Neural cell (in vitro differentiated cells): ENCODE data around the gene ZBTB7C. TPM values are rescaled to one million over a fixed set of nuclear protein-coding genes. Genes with fewer than 3 reads are reported as not detected.

Experiments
- H2AFZ ChIP-seq: fragments of 200-600, 300-800 bp; sonication (generic), shearing (Covaris generic); 2 replicates; pipeline ENCODE4 v1.6.0; 2014; ENCODE audit warnings: low read depth, mild to moderate bottlenecking, antibody characterized with exemption, low read length, moderate library complexity
- H3F3A ChIP-seq: fragments of 200-600 bp; shearing (Covaris generic); 2 replicates; pipeline ENCODE4 v1.6.1; 2016; ENCODE audit warnings: mild to moderate bottlenecking, moderate library complexity, mixed read lengths, antibody characterized with exemption, low read length; ENCODE audit not compliant: insufficient read depth, poor library complexity, severe bottlenecking
- H3K27ac ChIP-seq: fragments of 200-600, 300-800 bp; sonication (generic), shearing (Covaris generic); 2 replicates; pipeline ENCODE4 v1.5.1; 2014; ENCODE audit warnings: mild to moderate bottlenecking, low read length, moderate library complexity
- H3K27me3 ChIP-seq: fragments of 300-800, 200-600 bp; sonication (generic), shearing (Covaris generic); 2 replicates; pipeline ENCODE4 v1.6.0; 2014; ENCODE audit warnings: mild to moderate bottlenecking, low read depth, low read length, moderate library complexity; ENCODE audit not compliant: insufficient read depth
- H3K36me3 ChIP-seq: fragments of 300-800, 200-600 bp; sonication (generic), shearing (Covaris generic); 2 replicates; pipeline ENCODE4 v1.5.1; 2014; ENCODE audit warnings: mild to moderate bottlenecking, antibody characterized with exemption, low read length, moderate library complexity; ENCODE audit not compliant: insufficient read depth
- H3K4me2 ChIP-seq: fragments of 300-800, 200-600 bp; sonication (generic), shearing (Covaris generic); 2 replicates; pipeline ENCODE4 v1.6.0; 2014; ENCODE audit warnings: mild to moderate bottlenecking, low read length
- H3K4me3 ChIP-seq: fragments of 300-800, 200-600 bp; sonication (generic), shearing (Covaris generic); 2 replicates; pipeline ENCODE4 v1.5.1; 2014; ENCODE audit warnings: mild to moderate bottlenecking, low read length, moderate library complexity
- H3K79me2 ChIP-seq: fragments of 200-600 bp; shearing (Covaris generic); replicated peaks from 2 replicates; pipeline ENCODE4 v1.6.0; 2014; ENCODE audit warnings: mild to moderate bottlenecking, low read length, moderate library complexity; ENCODE audit not compliant: insufficient read depth
- H3K9ac ChIP-seq: fragments of 300-800, 200-600 bp; sonication (generic), shearing (Covaris generic); 2 replicates; pipeline ENCODE4 v1.6.1; 2016; ENCODE audit warnings: mild to moderate bottlenecking, low read length, mixed read lengths
- H3K9me2 ChIP-seq: fragments of 200-600 bp; shearing (Covaris generic); 2 replicates; pipeline ENCODE4 v1.6.1; 2016; ENCODE audit warnings: mild to moderate bottlenecking, low read length, mixed read lengths; ENCODE audit not compliant: insufficient read depth
- H3K9me3 ChIP-seq: fragments of 200-600, 300-800 bp; sonication (generic), shearing (Covaris generic); 2 replicates; pipeline ENCODE4 v1.6.1; 2016; ENCODE audit warnings: mild to moderate bottlenecking, mixed run types, low read length, moderate library complexity, mixed read lengths
- H4K20me1 ChIP-seq: fragments of 200-600 bp; shearing (Covaris generic); 2 replicates; pipeline ENCODE4 v1.6.1; 2016; ENCODE audit warnings: mild to moderate bottlenecking, mixed run types; ENCODE audit not compliant: insufficient read depth
- EP300 ChIP-seq: fragments of 450-650 bp; conservative IDR thresholded peaks from 2 replicates; pipeline ENCODE4 v1.6.1; 2014; ENCODE audit warnings: antibody characterized with exemption, mild to moderate bottlenecking, moderate library complexity; ENCODE audit not compliant: poor library complexity, severe bottlenecking
- EZH2 ChIP-seq: fragments of 200-600, 300-800 bp; shearing (Covaris generic), sonication (generic); IDR thresholded peaks from 2 replicates; pipeline ENCODE4 v1.6.1; 2014; ENCODE audit warnings: antibody characterized with exemption, low read length, borderline replicate concordance, mild to moderate bottlenecking; ENCODE audit not compliant: insufficient read depth, poor library complexity, severe bottlenecking
- MXI1 ChIP-seq: fragments of 450-650 bp; conservative IDR thresholded peaks from 2 replicates; pipeline ENCODE4 v1.6.1; 2014; ENCODE audit warnings: antibody characterized with exemption, mild to moderate bottlenecking; ENCODE audit not compliant: poor library complexity, severe bottlenecking
- POLR2AphosphoS5 ChIP-seq: IDR thresholded peaks from 2 replicates; pipeline ENCODE4 v1.6.1; 2012
- RAD21 ChIP-seq: fragments of 450-650 bp; conservative IDR thresholded peaks from 2 replicates; pipeline ENCODE4 v1.6.1; 2014; ENCODE audit warnings: antibody characterized with exemption, mild to moderate bottlenecking, moderate library complexity
- REST ChIP-seq: IDR thresholded peaks from 2 replicates; pipeline ENCODE4 v1.6.1; 2012; ENCODE audit warnings: borderline replicate concordance
- SMC3 ChIP-seq: fragments of 450-650 bp; conservative IDR thresholded peaks from 2 replicates; pipeline ENCODE4 v1.6.1; 2014; ENCODE audit warnings: antibody characterized with exemption, mild to moderate bottlenecking, moderate library complexity; ENCODE audit not compliant: poor library complexity
- TAF1 ChIP-seq: IDR thresholded peaks from 2 replicates; pipeline ENCODE4 v1.6.1; 2012; ENCODE audit warnings: low read depth
- polyA plus RNA-seq: library from polyadenylated mRNA; depleted of rRNA; stranded (reverse); fragments of >200 nt; gene quantifications from 2 replicates; pipeline ENCODE4 v1.2.3, GENCODE V29; 2014
- TF ChIP-seq, protein P1 (sequence below): fragments of 450-650 bp; IDR thresholded peaks from 2 replicates; pipeline ENCODE4 v1.5.1; 2014; ENCODE audit warnings: antibody characterized with exemption, mild to moderate bottlenecking, moderate library complexity; ENCODE audit not compliant: poor library complexity, severe bottlenecking

The ZBTB7C gene
- polyA plus RNA-seq, 1 donor from 2014 or later = 2.4 TPM

DNA sequence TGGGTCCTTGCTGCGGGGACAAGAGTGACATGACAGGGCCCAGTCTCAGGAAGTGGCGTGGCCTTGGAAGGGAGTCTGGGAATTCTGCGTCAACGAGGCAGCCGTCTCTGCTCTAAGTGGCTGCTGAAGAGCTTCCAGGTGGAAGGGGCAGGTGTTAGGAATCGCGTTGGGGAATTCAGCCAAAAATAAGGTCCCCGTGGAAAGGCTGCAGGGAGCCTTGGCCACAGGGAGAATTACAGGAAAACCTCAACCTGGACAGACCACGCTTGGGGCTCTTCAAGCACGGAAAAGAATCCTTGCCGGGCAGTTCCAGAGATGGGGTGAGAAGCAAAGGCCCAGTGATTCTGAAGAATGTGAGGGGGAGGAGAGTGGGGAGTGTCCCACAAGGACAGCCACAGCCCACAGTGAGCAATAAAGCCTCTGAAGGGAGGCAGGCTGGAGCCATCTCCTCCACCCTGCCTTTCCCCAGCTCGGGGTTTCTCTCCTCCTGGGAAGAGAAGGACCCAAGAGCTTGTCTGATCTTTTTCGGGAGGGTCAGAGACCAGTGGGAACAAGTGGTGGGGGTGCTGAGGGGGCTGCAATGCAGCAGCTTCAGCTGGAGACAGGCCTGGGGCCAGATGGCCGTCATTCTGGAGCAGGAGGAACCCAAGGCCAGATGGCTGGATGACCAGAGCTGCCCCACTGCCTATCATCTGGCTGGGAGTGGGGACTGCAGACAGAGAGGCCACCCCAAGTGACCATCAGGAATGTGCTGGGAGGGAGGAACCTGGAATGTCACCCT is 372.4 kb downstream of the ZBTB7C start:
- no peak overlapping the region for H3K4me3 ChIP-seq
- no peaks in the 10 kb centered on the region for H3K9me2 ChIP-seq
- H3K79me2 ChIP-seq = no peaks in the 10 kb centered on the region
- no peaks in the 10 kb centered on the region for H3F3A ChIP-seq
- H3K27ac ChIP-seq = no peak overlapping the region
- no peak for TF ChIP-seq EZH2
- TF ChIP-seq RAD21 = no peak
- TF ChIP-seq POLR2AphosphoS5 = no peak
- no peak for TF ChIP-seq SMC3
- TF ChIP-seq, protein P1, sequence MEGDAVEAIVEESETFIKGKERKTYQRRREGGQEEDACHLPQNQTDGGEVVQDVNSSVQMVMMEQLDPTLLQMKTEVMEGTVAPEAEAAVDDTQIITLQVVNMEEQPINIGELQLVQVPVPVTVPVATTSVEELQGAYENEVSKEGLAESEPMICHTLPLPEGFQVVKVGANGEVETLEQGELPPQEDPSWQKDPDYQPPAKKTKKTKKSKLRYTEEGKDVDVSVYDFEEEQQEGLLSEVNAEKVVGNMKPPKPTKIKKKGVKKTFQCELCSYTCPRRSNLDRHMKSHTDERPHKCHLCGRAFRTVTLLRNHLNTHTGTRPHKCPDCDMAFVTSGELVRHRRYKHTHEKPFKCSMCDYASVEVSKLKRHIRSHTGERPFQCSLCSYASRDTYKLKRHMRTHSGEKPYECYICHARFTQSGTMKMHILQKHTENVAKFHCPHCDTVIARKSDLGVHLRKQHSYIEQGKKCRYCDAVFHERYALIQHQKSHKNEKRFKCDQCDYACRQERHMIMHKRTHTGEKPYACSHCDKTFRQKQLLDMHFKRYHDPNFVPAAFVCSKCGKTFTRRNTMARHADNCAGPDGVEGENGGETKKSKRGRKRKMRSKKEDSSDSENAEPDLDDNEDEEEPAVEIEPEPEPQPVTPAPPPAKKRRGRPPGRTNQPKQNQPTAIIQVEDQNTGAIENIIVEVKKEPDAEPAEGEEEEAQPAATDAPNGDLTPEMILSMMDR = no peak
- TF ChIP-seq EP300 = no peak
- TF ChIP-seq REST = no peak
- no peak for TF ChIP-seq TAF1
- TF ChIP-seq MXI1 = no peak
- no peaks in the 10 kb centered on the region for H3K27me3 ChIP-seq
- H3K36me3 ChIP-seq = no peaks in the 10 kb centered on the region
- H2AFZ ChIP-seq = no peak overlapping the region
- no peak overlapping the region for H3K4me2 ChIP-seq
- H3K9ac ChIP-seq = no peak overlapping the region
- no peaks in the 10 kb centered on the region for H4K20me1 ChIP-seq
- no peaks in the 10 kb centered on the region for H3K9me3 ChIP-seq

GRCh38 chr18:48036226-48036625 is 373.0 kb downstream of the ZBTB7C start:
- no peaks in the 10 kb centered on the region for H4K20me1 ChIP-seq
- H3K9me3 ChIP-seq = no peaks in the 10 kb centered on the region
- H3K4me3 ChIP-seq = no peak overlapping the region
- no peaks in the 10 kb centered on the region for H3F3A ChIP-seq
- no peaks in the 10 kb centered on the region for H3K9me2 ChIP-seq
- no peak overlapping the region for H2AFZ ChIP-seq
- no peak for TF ChIP-seq SMC3
- H3K79me2 ChIP-seq = no peaks in the 10 kb centered on the region
- H3K36me3 ChIP-seq = no peaks in the 10 kb centered on the region
- H3K27ac ChIP-seq = no peak overlapping the region
- no peak overlapping the region for H3K9ac ChIP-seq
- no peak overlapping the region for H3K4me2 ChIP-seq
- no peaks in the 10 kb centered on the region for H3K27me3 ChIP-seq
